ENCODE measurements around the gene USP46.

The USP46 gene

DNA sequence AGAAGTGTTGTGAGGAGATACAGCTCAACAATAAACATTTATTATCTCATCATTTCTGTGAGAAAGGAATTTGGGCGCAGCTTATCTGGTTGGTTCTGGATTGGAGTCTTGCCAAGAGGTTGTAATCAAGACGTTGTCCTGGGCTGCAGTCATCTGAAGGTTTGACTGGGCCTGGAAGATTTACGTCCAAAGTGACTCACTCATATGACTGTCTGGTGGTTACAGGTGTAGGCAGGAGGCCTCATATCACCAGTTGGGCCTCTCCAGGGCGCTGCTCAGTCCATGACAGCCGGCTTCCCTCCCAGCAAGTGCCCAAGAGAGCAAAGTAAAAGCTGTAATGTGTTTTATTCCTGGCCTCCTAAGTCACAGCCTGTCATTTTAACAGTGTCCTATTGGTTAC lies 106.3 kb downstream of the USP46 start:
- TF ChIP-seq, protein P1, sequence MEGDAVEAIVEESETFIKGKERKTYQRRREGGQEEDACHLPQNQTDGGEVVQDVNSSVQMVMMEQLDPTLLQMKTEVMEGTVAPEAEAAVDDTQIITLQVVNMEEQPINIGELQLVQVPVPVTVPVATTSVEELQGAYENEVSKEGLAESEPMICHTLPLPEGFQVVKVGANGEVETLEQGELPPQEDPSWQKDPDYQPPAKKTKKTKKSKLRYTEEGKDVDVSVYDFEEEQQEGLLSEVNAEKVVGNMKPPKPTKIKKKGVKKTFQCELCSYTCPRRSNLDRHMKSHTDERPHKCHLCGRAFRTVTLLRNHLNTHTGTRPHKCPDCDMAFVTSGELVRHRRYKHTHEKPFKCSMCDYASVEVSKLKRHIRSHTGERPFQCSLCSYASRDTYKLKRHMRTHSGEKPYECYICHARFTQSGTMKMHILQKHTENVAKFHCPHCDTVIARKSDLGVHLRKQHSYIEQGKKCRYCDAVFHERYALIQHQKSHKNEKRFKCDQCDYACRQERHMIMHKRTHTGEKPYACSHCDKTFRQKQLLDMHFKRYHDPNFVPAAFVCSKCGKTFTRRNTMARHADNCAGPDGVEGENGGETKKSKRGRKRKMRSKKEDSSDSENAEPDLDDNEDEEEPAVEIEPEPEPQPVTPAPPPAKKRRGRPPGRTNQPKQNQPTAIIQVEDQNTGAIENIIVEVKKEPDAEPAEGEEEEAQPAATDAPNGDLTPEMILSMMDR (IDR thresholded peaks at IDR 0.05), result no peak

DNA sequence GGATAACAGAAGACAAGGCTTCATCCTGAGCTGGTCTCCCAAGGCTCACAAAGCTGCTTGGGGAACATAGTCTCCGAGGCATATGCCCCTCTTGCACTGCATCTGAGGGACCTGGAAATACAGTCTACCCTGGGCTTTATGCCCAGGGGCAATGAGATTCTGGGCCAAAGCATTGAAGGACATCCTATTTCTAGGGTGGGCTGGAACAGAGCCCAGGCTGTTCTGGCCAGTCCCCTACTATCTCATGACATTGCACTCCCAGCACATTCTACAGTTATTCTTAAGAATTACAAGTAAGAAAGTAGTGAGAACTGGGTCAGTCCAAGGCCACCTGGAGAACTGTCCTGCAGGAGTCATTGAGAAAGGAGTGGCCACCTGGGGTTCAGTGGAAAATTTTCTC lies 107.6 kb downstream of the USP46 start:
- TF ChIP-seq, protein P1 (IDR thresholded peaks at IDR 0.05), result no peak

DNA sequence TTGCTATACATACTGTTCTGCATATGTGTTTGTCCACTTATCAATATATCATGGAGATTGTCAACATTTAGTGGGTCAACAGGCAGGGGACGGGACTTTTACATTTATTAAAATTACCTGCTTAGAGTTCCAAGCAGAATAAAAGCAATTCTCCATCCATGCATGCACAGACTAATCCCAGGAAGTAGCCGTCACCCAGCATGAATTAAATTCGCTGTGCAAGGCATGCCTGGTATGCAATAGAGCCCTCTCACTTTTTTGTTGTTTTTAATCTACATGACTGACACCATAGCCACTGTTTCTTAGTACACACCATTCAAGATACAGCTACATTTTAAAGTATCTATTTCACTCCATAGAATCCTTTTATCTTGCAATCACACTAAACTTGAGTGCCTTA lies 108.9 kb downstream of the USP46 start:
- TF ChIP-seq, protein P1 (IDR thresholded peaks at IDR 0.05), result no peak

DNA sequence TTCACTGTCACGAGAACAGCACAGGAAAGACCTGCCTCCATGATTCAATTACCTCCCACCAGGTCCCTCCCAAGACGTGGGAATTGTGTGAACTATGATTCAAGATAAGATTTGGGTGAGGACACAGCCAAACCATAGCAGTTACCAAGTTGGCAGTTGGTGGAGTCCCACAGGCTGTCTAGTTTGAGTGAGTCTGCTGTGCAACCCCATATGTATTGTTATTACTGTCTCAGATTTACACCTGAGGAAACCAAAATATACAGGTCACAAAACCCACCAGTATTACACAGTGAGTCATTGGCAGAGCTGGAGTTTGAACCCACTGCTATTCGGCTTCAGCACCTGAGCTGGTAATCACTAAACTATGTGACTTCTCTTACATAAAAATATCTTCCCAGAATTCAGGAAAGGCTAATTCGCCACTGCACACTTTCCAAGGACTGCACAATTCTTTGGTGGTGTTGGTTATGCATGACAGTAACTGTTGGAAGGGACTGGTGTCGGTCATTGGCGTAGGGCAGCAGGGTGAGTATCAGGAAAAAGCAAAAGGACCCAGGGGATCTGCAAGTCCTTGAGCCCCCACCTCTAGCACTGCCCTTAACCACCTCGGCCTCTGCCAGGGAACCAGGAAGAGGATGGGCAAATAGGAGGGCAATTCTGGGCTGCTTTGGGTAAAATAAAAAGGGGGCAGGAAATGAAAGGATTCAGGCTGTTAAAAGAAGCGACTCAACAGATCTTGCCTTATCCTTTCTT lies 110.1 kb downstream of the USP46 start:
- TF ChIP-seq, protein P1 (IDR thresholded peaks at IDR 0.05), result no peak

DNA sequence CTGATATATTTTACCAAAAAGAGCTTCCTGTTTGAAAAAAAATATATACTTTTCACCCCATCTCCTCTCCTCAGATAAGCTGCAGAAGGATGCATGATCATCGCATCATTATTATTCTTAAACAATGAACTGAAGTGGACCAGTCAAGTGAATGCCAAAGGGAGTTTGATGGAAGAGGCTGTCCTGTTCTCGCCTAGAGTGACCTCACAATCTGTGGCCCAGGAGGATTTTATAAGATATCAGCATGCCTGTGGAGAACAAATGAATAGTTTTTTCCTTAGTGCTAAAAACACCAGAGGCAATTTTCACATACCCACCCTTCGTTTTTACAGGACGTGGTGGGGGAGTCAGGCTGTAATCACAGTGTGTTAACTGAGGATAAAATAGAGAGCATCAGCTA lies 112.7 kb downstream of the USP46 start:
- TF ChIP-seq, protein P1 (IDR thresholded peaks at IDR 0.05), result no peak

DNA sequence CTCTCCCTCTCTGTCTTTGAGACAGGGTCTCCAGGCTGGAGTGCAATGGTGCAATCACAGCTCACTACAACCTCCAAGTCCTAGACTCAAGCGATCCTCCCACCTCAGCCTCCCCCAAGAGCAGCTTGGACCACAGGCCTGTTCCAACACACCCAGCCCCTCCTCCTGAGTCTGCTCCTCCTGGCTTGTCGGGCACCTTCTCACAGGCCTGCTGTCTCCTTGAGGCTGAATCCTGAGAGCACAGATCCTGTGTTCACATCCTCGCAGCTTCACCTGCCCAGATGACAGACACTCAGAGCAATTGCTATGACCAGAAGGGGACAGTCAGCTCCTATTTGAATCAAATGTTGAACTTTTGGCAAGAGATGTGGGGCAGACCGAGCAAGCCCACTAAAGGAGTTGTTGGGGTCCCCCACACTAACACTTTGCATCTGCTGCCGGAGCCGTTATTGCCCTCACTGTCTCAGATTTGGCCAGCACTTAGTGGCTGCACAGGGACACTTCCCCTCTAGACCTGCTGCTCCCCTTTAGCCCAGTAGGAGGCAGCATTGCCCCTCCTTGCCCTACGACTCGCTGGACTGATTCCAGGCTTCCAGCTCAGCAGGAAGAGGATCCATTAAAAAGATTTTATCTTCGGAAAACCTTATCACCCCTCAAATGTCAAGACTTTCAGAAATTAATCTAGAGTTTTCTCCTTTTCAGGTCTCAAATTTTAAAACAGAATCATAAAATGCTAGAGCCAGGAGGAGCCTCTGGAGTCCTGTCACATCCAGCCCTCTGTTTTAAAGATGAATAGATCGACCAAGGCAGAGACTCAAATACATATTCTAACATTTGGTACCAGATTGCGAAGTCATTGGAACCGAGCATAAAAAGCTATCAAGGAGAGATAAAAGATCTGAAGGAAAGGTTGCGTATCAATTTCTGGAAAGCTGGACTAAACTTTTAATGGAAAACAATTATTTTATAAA lies 113.7 kb downstream of the USP46 start:
- TF ChIP-seq, protein P1 (IDR thresholded peaks at IDR 0.05), result peak; percentile 94
